HepG2 (cell line): Measurements from ENCODE around the gene PLEKHO1. TPM values are rescaled to one million over a fixed set of nuclear protein-coding genes. Genes with fewer than 3 reads are reported as not detected.

Experiments
- ATAC-seq: fragments of 200-7000 bp; cut with Tn5 transposase; 3 replicates; pipeline ENCODE4 v1.9.1; 2020; ENCODE audit warnings: mild to moderate bottlenecking, moderate library complexity
- BruUV-seq: library from RNA; stranded (reverse); fragments of 400-500 nt; replicated peaks from 2 replicates; lab custom pipeline; 2021; lab: Mats Ljungman, UMichigan
- CTCF ChIA-PET: fragments of 300-600 bp; formaldehyde crosslinking; extraction: SDS; loops from one replicate; lab custom pipeline; 2021; ENCODE audit warnings: low total read pairs, inconsistent platforms, low intra/inter-chr PET ratio; lab: Yijun Ruan, JAX
- POLR2A ChIA-PET: fragments of 350-600 bp; sonication (Branson Sonifier 250); formaldehyde crosslinking; loops from one replicate; lab custom pipeline; 2020; ENCODE audit warnings: antibody characterized with exemption, inconsistent platforms; lab: Yijun Ruan, JAX
- DNase-seq: peaks from one replicate; pipeline ENCODE4 v3.0.0-alpha.2; 2015; ENCODE audit warnings: low spot score
- FAIRE-seq: peaks from 3 replicates; lab custom pipeline; 2011; peaks lifted over from hg19 to GRCh38; lab: Jason Lieb, UNC
- H2AFZ ChIP-seq: one replicate; pipeline ENCODE4 v1.6.1; 2011; ENCODE audit warnings: low read length, inconsistent platforms
- H3K27ac ChIP-seq: fragments of 300-600 bp; 3 replicates; pipeline ENCODE4 v1.8.0; 2011; ENCODE audit warnings: mixed run types, mild to moderate bottlenecking, mixed read lengths, low read length, inconsistent platforms; ENCODE audit not compliant: insufficient read depth; ENCODE audit errors: extremely low read length
- H3K27me3 ChIP-seq, 2 experiments: fragments of 200-600 bp in 1 of 2; 2 replicates in 1 of 2; 3 replicates in 1 of 2; pipeline versions ENCODE4 v1.6.0 to v1.8.0; 2011; ENCODE audit warnings: low read length in 2 of 2, mild to moderate bottlenecking in 2 of 2, moderate library complexity in 2 of 2, inconsistent platforms in 1 of 2; ENCODE audit not compliant: insufficient read depth in 2 of 2, control insufficient read depth in 1 of 2
- H3K36me3 ChIP-seq, 2 experiments: fragments of 200-600 bp in 1 of 2; replicated peaks in 1 of 2; 2 replicates in 1 of 2; 3 replicates in 1 of 2; pipeline versions ENCODE4 v1.5.1 to v1.8.0; 2011; ENCODE audit warnings: low read length in 2 of 2, inconsistent platforms in 1 of 2; ENCODE audit not compliant: insufficient read depth in 2 of 2, control insufficient read depth in 1 of 2
- H3K4me1 ChIP-seq: 2 replicates; pipeline ENCODE4 v1.5.1; 2012; ENCODE audit warnings: low read length, inconsistent platforms; ENCODE audit not compliant: insufficient read depth
- H3K4me2 ChIP-seq: 2 replicates; pipeline ENCODE4 v1.6.0; 2011; ENCODE audit warnings: low read depth, low read length, inconsistent platforms
- H3K4me3 ChIP-seq, 3 experiments: fragments of 200-600 bp in 1 of 3; sonication (generic), shearing (Covaris generic) in 1 of 3; replicated peaks in 1 of 3; 2 replicates each; pipeline ENCODE4 v1.5.1; 2011 to 2016; ENCODE audit warnings: low read length in 3 of 3, inconsistent platforms in 2 of 3, low read depth in 2 of 3, mild to moderate bottlenecking in 2 of 3, control low read depth in 1 of 3, mixed read lengths in 1 of 3; ENCODE audit not compliant: insufficient read depth in 1 of 3
- H3K79me2 ChIP-seq: one replicate; pipeline ENCODE4 v1.6.1; 2011; ENCODE audit warnings: low read length, inconsistent platforms; ENCODE audit not compliant: insufficient read depth
- H3K9ac ChIP-seq: 2 replicates; pipeline ENCODE4 v1.6.0; 2011; ENCODE audit warnings: mild to moderate bottlenecking, low read depth, low read length, inconsistent platforms; ENCODE audit not compliant: insufficient read depth
- H3K9me3 ChIP-seq: 2 replicates; pipeline ENCODE4 v1.5.1; 2012; ENCODE audit warnings: mild to moderate bottlenecking, low read length
- H4K20me1 ChIP-seq: 2 replicates; pipeline ENCODE4 v1.6.0; 2011; ENCODE audit warnings: inconsistent platforms, mild to moderate bottlenecking, low read length, moderate library complexity; ENCODE audit not compliant: insufficient read depth
- HNRNPL ChIP-seq: fragments of 200-400 bp; formaldehyde crosslinking; IDR thresholded peaks from 2 replicates; pipeline ENCODE4 v1.6.1; 2017; ENCODE audit warnings: mild to moderate bottlenecking, low read depth, low read length
- MAFK ChIP-seq, 2 experiments: IDR thresholded peaks in 1 of 2; conservative IDR thresholded peaks in 1 of 2; 2 replicates each; pipeline ENCODE4 v1.6.1; 2011; ENCODE audit warnings: improper control_type of control experiment in 2 of 2, low read length in 2 of 2
- PHF21A ChIP-seq: sonication (generic); formaldehyde crosslinking; IDR thresholded peaks from 2 replicates; pipeline ENCODE4 v1.5.0; 2020; ENCODE audit warnings: mild to moderate bottlenecking, missing genetic modification reagents
- REPIN1 ChIP-seq: sonication (generic); formaldehyde crosslinking; IDR thresholded peaks from 2 replicates; pipeline ENCODE4 v1.8.0; 2022; ENCODE audit warnings: missing genetic modification reagents, low read depth, mild to moderate bottlenecking, borderline replicate concordance
- RORA ChIP-seq: sonication (generic); formaldehyde crosslinking; IDR thresholded peaks from 2 replicates; pipeline ENCODE4 v1.5.0; 2020; ENCODE audit warnings: mild to moderate bottlenecking, missing genetic modification reagents, moderate library complexity
- SKI ChIP-seq: fragments of 450-650 bp; IDR thresholded peaks from one replicate; pipeline ENCODE4 v1.6.1; 2018; ENCODE audit warnings: mild to moderate bottlenecking; ENCODE audit not compliant: partially characterized antibody
- SMAD1 ChIP-seq: sonication (generic); formaldehyde crosslinking; IDR thresholded peaks from 2 replicates; pipeline ENCODE4 v1.4.0; 2020; ENCODE audit warnings: missing genetic modification reagents, low read depth, mild to moderate bottlenecking, borderline replicate concordance
- STAG1 ChIP-seq: sonication (generic); formaldehyde crosslinking; IDR thresholded peaks from 2 replicates; pipeline ENCODE4 v1.4.0; 2020; ENCODE audit warnings: missing genetic modification reagents
- TBX2 ChIP-seq: sonication (generic); formaldehyde crosslinking; IDR thresholded peaks from 2 replicates; pipeline ENCODE4 v1.5.0; 2020; ENCODE audit warnings: missing genetic modification reagents, mild to moderate bottlenecking, borderline replicate concordance
- U2AF2 ChIP-seq: fragments of 200-400 bp; formaldehyde crosslinking; IDR thresholded peaks from 2 replicates; pipeline ENCODE4 v1.6.1; 2017; ENCODE audit warnings: low read depth, mild to moderate bottlenecking, low read length
- ZBTB21 ChIP-seq: sonication (generic); formaldehyde crosslinking; IDR thresholded peaks from 2 replicates; pipeline ENCODE4 v1.4.0; 2020; ENCODE audit warnings: missing genetic modification reagents
- ZNF33A ChIP-seq: sonication (generic); formaldehyde crosslinking; IDR thresholded peaks from 2 replicates; pipeline ENCODE4 v1.5.1; 2020; ENCODE audit warnings: missing genetic modification reagents, mild to moderate bottlenecking, moderate library complexity, borderline replicate concordance
- ZNF567 ChIP-seq: sonication (generic); formaldehyde crosslinking; IDR thresholded peaks from 2 replicates; pipeline ENCODE4 v1.8.1; 2023; ENCODE audit warnings: mild to moderate bottlenecking, missing genetic modification reagents, borderline replicate concordance
- WGBS: methylation state at CpG from one replicate; pipeline ENCODE4 v1.1.6; 2017; ENCODE audit warnings: low lambda C conversion rate; 5-methylcytosine and 5-hydroxymethylcytosine counted together
- in situ Hi-C: cut with HindIII; loops from 2 replicates; pipeline ENCODE4 v1.10.0; 2017; ENCODE audit warnings: low pct_unique_long_range_greater_than_20kb; ENCODE audit not compliant: extremely low pct_ligation_motif_present
- intact Hi-C: fragments of 100-400 bp; cut with micrococcal nuclease; formaldehyde crosslinking; loops from one replicate; pipeline ENCODE4 v1.10.0; 2022; ENCODE audit not compliant: unreplicated experiment
- polyA plus RNA-seq, 8 experiments: library from polyadenylated mRNA; depleted of rRNA in 3 of 8; stranded (reverse) in 7 of 8; unstranded in 1 of 8; fragments of >200 nt; fragmentation: Illumina TruSeq in 4 of 8; extraction: Trizol in 4 of 8; gene quantifications; 2 replicates each; pipeline versions ENCODE4 v1.2.1 to v1.2.3, GENCODE V29; 2011 to 2016; ENCODE audit warnings: low read depth in 4 of 8, missing spikeins in 1 of 8, mixed read lengths in 1 of 8; ENCODE audit not compliant: insufficient read depth in 1 of 8
- total RNA-seq, 5 experiments: library from RNA; depleted of rRNA; stranded (reverse); fragments of >200 nt; fragmentation: Illumina TruSeq; extraction: Trizol; gene quantifications; 2 replicates each; pipeline ENCODE4 v1.2.3, GENCODE V29; 2016; ENCODE audit warnings: low read depth in 1 of 5
- TF ChIP-seq, protein P1 (sequence below): sonication (generic); formaldehyde crosslinking; IDR thresholded peaks from 2 replicates; pipeline ENCODE4 v1.5.1; 2020; ENCODE audit warnings: mild to moderate bottlenecking, missing genetic modification reagents, moderate library complexity
- TF ChIP-seq, protein P2 (sequence below): sonication (generic); formaldehyde crosslinking; IDR thresholded peaks from 2 replicates; pipeline ENCODE4 v1.4.0; 2020; ENCODE audit warnings: mild to moderate bottlenecking, missing genetic modification reagents

PLEKHO1 gene
- total and polyA plus RNA-seq, 2 of the 13 experiments (the other 11 are each of a cell fraction or from before 2014, with no cell fraction given), result 9.8 to 10.1 TPM

DNA sequence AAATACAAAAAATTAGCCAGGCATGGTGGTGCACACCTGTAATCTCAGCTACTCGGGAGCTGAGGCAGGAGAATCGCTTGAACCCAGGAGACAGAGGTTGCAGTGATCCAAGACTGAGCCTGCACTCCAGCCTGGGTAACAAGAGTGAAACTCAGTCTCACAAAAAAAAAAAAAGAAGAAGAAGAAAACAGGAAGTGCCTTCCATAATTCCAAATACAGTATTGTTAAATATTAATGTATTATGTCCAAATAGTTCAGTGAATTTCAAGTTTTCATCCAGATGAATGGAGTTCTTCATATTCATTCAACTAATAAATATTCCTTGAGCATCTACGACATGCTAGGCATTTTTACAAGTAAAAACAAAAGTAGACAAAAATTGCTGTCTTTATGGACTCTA is 33.3 kb downstream of the PLEKHO1 start:
- TF ChIP-seq STAG1 (no peak), ZNF567 (CRISPR knock-in tag) (no peak), SMAD1 (CRISPR knock-in tag) (no peak), TBX2 (CRISPR knock-in tag) (no peak), ZNF33A (no peak), MAFK (conservative IDR thresholded peaks at IDR 0.05 in 1 of 2, IDR thresholded peaks at IDR 0.05 in 1 of 2; ENCODE audit: low read length in 2 of 2) (no peak), ZBTB21 (CRISPR knock-in tag) (no peak), RORA (CRISPR knock-in tag) (no peak), SKI (no peak), REPIN1 (CRISPR knock-in tag) (no peak), PHF21A (no peak), HNRNPL (no peak), U2AF2 (no peak)
- TF ChIP-seq, protein P1, sequence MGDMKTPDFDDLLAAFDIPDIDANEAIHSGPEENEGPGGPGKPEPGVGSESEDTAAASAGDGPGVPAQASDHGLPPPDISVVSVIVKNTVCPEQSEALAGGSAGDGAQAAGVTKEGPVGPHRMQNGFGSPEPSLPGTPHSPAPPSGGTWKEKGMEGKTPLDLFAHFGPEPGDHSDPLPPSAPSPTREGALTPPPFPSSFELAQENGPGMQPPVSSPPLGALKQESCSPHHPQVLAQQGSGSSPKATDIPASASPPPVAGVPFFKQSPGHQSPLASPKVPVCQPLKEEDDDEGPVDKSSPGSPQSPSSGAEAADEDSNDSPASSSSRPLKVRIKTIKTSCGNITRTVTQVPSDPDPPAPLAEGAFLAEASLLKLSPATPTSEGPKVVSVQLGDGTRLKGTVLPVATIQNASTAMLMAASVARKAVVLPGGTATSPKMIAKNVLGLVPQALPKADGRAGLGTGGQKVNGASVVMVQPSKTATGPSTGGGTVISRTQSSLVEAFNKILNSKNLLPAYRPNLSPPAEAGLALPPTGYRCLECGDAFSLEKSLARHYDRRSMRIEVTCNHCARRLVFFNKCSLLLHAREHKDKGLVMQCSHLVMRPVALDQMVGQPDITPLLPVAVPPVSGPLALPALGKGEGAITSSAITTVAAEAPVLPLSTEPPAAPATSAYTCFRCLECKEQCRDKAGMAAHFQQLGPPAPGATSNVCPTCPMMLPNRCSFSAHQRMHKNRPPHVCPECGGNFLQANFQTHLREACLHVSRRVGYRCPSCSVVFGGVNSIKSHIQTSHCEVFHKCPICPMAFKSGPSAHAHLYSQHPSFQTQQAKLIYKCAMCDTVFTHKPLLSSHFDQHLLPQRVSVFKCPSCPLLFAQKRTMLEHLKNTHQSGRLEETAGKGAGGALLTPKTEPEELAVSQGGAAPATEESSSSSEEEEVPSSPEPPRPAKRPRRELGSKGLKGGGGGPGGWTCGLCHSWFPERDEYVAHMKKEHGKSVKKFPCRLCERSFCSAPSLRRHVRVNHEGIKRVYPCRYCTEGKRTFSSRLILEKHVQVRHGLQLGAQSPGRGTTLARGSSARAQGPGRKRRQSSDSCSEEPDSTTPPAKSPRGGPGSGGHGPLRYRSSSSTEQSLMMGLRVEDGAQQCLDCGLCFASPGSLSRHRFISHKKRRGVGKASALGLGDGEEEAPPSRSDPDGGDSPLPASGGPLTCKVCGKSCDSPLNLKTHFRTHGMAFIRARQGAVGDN (CRISPR knock-in tag), result no peak
- TF ChIP-seq, protein P2, sequence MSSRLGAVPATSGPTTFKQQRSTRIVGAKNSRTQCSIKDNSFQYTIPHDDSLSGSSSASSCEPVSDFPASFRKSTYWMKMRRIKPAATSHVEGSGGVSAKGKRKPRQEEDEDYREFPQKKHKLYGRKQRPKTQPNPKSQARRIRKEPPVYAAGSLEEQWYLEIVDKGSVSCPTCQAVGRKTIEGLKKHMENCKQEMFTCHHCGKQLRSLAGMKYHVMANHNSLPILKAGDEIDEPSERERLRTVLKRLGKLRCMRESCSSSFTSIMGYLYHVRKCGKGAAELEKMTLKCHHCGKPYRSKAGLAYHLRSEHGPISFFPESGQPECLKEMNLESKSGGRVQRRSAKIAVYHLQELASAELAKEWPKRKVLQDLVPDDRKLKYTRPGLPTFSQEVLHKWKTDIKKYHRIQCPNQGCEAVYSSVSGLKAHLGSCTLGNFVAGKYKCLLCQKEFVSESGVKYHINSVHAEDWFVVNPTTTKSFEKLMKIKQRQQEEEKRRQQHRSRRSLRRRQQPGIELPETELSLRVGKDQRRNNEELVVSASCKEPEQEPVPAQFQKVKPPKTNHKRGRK, result no peak
- FAIRE-seq, result no peak
- Histone ChIP-seq H3K27me3 (peaks cover 0 to 8% of the 10 kb centered on the region in 2 experiments; a peak in 2 of 5 replicates), H3K79me2 (no peaks in the 10 kb centered on the region), H2AFZ (no peak overlapping the region), H3K27ac (no peak overlapping the region), H3K9me3 (no peaks in the 10 kb centered on the region), H4K20me1 (no peaks in the 10 kb centered on the region), H3K36me3 (no peaks in the 10 kb centered on the region), H3K9ac (no peak overlapping the region), H3K4me3 (no peak overlapping the region), H3K4me1 (peaks cover 34% of the 10 kb centered on the region), H3K4me2 (no peak overlapping the region)
- ATAC-seq, result no peak
- CTCF ChIA-PET, result no interaction called here
- POLR2A ChIA-PET, result interaction anchor here (1.3 kb wide), 1 partner anchor 295 kb away, joined by 4 read pairs; a partner anchor contains a TSS
- no TSS peak for BruUV-seq
- DNase-seq, result no peak
- intact Hi-C loops (no loop called here), in situ Hi-C loops (no loop called here)
- WGBS, result 72% methylated on average over 3 of the region's 3 CpGs
